ENCODE results near the gene GABRD.

GRCh38 chr1:2039251-2039650 is 20.1 kb downstream of the GABRD start:
- TF ChIP-seq EZH2 (IDR thresholded peaks at IDR 0.05; ENCODE audit: insufficient read depth, poor library complexity, severe bottlenecking) (no peak), EZH2phosphoT487 (IDR thresholded peaks at IDR 0.05; ENCODE audit: insufficient read depth, low read depth) (no peak)
